ENCODE measurements around the gene SNX30. TPM values are rescaled to one million over a fixed set of nuclear protein-coding genes. Genes with fewer than 3 reads are reported as not detected.

SNX30 gene
- total RNA-seq, 1 experiment from 2014 or later = 6.4 TPM

- CTCF ChIA-PET = interaction anchor here (1.3 kb wide), 1 partner anchor 8 kb away, joined by 4 read pairs; no protein-coding TSS in a partner anchor
- no peak overlapping the region for H3K4me2 ChIP-seq (ENCODE audit: low read length)
- H3K4me3 ChIP-seq (ENCODE audit: low read length) = no peak overlapping the region
- H4K20me1 ChIP-seq (ENCODE audit: low read length) = no peaks in the 10 kb centered on the region
- intact Hi-C loops (cut with micrococcal nuclease) = loop anchor here (1.0 kb wide), 1 partner anchor 24 kb away; no protein-coding TSS in a partner anchor
- 0 out of 2 replicates have a peak overlapping the region, but pooled peaks have one; percentile 21 for H3K9ac ChIP-seq (ENCODE audit: low read length)
- no peak overlapping the region for H2AFZ ChIP-seq (ENCODE audit: low read length)
- H3F3A ChIP-seq (ENCODE audit: low read length, unreplicated experiment) = no peaks in the 10 kb centered on the region
- no peaks in the 10 kb centered on the region for H3K9me2 ChIP-seq (replicated peaks; ENCODE audit: low read length)
- no peaks in the 10 kb centered on the region for H3K9me3 ChIP-seq (ENCODE audit: low read length)
- no peaks in the 10 kb centered on the region for H3K79me2 ChIP-seq (ENCODE audit: low read length)
- no peak for TF ChIP-seq EZH2phosphoT487 (IDR thresholded peaks at IDR 0.05; ENCODE audit: borderline replicate concordance, low read length)
- TF ChIP-seq, protein P1, sequence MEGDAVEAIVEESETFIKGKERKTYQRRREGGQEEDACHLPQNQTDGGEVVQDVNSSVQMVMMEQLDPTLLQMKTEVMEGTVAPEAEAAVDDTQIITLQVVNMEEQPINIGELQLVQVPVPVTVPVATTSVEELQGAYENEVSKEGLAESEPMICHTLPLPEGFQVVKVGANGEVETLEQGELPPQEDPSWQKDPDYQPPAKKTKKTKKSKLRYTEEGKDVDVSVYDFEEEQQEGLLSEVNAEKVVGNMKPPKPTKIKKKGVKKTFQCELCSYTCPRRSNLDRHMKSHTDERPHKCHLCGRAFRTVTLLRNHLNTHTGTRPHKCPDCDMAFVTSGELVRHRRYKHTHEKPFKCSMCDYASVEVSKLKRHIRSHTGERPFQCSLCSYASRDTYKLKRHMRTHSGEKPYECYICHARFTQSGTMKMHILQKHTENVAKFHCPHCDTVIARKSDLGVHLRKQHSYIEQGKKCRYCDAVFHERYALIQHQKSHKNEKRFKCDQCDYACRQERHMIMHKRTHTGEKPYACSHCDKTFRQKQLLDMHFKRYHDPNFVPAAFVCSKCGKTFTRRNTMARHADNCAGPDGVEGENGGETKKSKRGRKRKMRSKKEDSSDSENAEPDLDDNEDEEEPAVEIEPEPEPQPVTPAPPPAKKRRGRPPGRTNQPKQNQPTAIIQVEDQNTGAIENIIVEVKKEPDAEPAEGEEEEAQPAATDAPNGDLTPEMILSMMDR (conservative IDR thresholded peaks at IDR 0.05; ENCODE audit: low read depth, low read length) = no peak
- no peak for TF ChIP-seq EZH2 (IDR thresholded peaks at IDR 0.05; ENCODE audit: low read length, unreplicated experiment)
- ATAC-seq = no peak
- H3K4me1 ChIP-seq (ENCODE audit: insufficient read depth, low read length) = peaks cover 18% of the 10 kb centered on the region
- no peaks in the 10 kb centered on the region for H3K36me3 ChIP-seq (ENCODE audit: low read depth, low read length)
- 0 out of 2 replicates have a peak overlapping the region, but pooled peaks have one; percentile 56 for H3K27ac ChIP-seq (ENCODE audit: low read length)
- POLR2A ChIA-PET (ENCODE audit: unreplicated experiment) = interaction anchor here (0.7 kb wide), 1 partner anchor 24 kb away, joined by 4 read pairs; no protein-coding TSS in a partner anchor
- no peaks in the 10 kb centered on the region for H3K27me3 ChIP-seq (ENCODE audit: low read length)
- DNase-seq = no peak
- no TSS peak for BruUV-seq (replicated peaks)
Observed at GRCh38 chr9:112894699-112895098, 144.1 kb downstream of the SNX30 start.

DNA sequence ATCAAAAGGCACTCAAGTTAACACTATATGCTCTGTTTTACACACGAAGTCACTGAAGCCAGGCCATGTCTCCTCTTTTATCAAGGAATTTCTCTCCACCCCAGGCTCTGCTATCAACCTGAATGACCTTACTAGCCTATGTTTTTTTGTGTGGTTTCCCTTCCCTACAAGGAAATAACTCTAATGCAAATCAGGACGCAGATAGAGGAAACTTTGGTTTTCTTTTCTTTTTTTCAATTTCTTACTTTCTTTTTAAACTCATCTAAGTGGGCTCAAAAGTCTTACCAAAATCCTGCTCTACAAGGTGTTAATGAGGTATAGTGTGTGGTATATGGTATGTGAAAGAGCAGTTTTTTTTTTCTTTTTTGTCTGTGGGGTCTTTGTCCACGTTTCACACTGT lies 145.6 kb downstream of the SNX30 start:
- BruUV-seq (replicated peaks) = no TSS peak
- H3K27me3 ChIP-seq (ENCODE audit: low read length) = no peaks in the 10 kb centered on the region
- peaks cover 18% of the 10 kb centered on the region for H3K4me1 ChIP-seq (ENCODE audit: insufficient read depth, low read length)
- no peaks in the 10 kb centered on the region for H4K20me1 ChIP-seq (ENCODE audit: low read length)
- H3K36me3 ChIP-seq (ENCODE audit: low read depth, low read length) = no peaks in the 10 kb centered on the region
- H2AFZ ChIP-seq (ENCODE audit: low read length) = no peak overlapping the region
- H3F3A ChIP-seq (ENCODE audit: low read length, unreplicated experiment) = no peaks in the 10 kb centered on the region
- DNase-seq (no peak), ATAC-seq (no peak)
- TF ChIP-seq, protein P1 (conservative IDR thresholded peaks at IDR 0.05; ENCODE audit: low read depth, low read length) = no peak
- no peak for TF ChIP-seq EZH2phosphoT487 (IDR thresholded peaks at IDR 0.05; ENCODE audit: borderline replicate concordance, low read length)
- H3K4me3 ChIP-seq (ENCODE audit: low read length) = no peak overlapping the region
- no peaks in the 10 kb centered on the region for H3K9me2 ChIP-seq (replicated peaks; ENCODE audit: low read length)
- no peaks in the 10 kb centered on the region for H3K79me2 ChIP-seq (ENCODE audit: low read length)
- H3K9me3 ChIP-seq (ENCODE audit: low read length) = no peaks in the 10 kb centered on the region
- no peak overlapping the region for H3K4me2 ChIP-seq (ENCODE audit: low read length)
- no peak overlapping the region for H3K9ac ChIP-seq (ENCODE audit: low read length)
- intact Hi-C loops (cut with micrococcal nuclease) = no loop called here
- ChIA-PET POLR2A (ENCODE audit: unreplicated experiment) (no interaction called here), CTCF (no interaction called here)
- no peak overlapping the region for H3K27ac ChIP-seq (ENCODE audit: low read length)

- CTCF ChIA-PET = no interaction called here
Observed at GRCh38 chr9:112898872-112899311, 148.3 kb downstream of the SNX30 start.

More at GRCh38 chr9:112898872-112899311, 148.3 kb downstream of the SNX30 start:
- Histone ChIP-seq H3K9me2 (replicated peaks; ENCODE audit: low read length) (no peaks in the 10 kb centered on the region), H4K20me1 (ENCODE audit: low read length) (no peaks in the 10 kb centered on the region), H3K27ac (ENCODE audit: low read length) (0 out of 2 replicates have a peak overlapping the region, but pooled peaks have one; percentile 9), H3K4me2 (ENCODE audit: low read length) (0 out of 2 replicates have a peak overlapping the region, but pooled peaks have one; percentile 1), H3K36me3 (ENCODE audit: low read depth, low read length) (no peaks in the 10 kb centered on the region), H2AFZ (ENCODE audit: low read length) (no peak overlapping the region), H3K27me3 (ENCODE audit: low read length) (no peaks in the 10 kb centered on the region), H3K9ac (ENCODE audit: low read length) (no peak overlapping the region), H3K4me3 (ENCODE audit: low read length) (no peak overlapping the region), H3K9me3 (ENCODE audit: low read length) (no peaks in the 10 kb centered on the region), H3K4me1 (ENCODE audit: insufficient read depth, low read length) (peaks cover 18% of the 10 kb centered on the region), H3K79me2 (ENCODE audit: low read length) (no peaks in the 10 kb centered on the region), H3F3A (ENCODE audit: low read length, unreplicated experiment) (no peaks in the 10 kb centered on the region)
- DNase-seq (peak; percentile 41), ATAC-seq (no peak)
- intact Hi-C loops (cut with micrococcal nuclease) = no loop called here
- no peak for TF ChIP-seq EZH2phosphoT487 (IDR thresholded peaks at IDR 0.05; ENCODE audit: borderline replicate concordance, low read length)
- TF ChIP-seq, protein P1 (conservative IDR thresholded peaks at IDR 0.05; ENCODE audit: low read depth, low read length) = no peak
- no peak for TF ChIP-seq EZH2 (IDR thresholded peaks at IDR 0.05; ENCODE audit: low read length, unreplicated experiment)
- no TSS peak for BruUV-seq (replicated peaks)
- POLR2A ChIA-PET (ENCODE audit: unreplicated experiment) = no interaction called here
